Inflammatory macrophage (primary cell): ENCODE results near the gene JADE1.

Source experiments
- DNase-seq, 2 donors: peaks; one replicate each; pipeline ENCODE4 v3.0.0-alpha.2; 2020 to 2022

The JADE1 gene

DNA sequence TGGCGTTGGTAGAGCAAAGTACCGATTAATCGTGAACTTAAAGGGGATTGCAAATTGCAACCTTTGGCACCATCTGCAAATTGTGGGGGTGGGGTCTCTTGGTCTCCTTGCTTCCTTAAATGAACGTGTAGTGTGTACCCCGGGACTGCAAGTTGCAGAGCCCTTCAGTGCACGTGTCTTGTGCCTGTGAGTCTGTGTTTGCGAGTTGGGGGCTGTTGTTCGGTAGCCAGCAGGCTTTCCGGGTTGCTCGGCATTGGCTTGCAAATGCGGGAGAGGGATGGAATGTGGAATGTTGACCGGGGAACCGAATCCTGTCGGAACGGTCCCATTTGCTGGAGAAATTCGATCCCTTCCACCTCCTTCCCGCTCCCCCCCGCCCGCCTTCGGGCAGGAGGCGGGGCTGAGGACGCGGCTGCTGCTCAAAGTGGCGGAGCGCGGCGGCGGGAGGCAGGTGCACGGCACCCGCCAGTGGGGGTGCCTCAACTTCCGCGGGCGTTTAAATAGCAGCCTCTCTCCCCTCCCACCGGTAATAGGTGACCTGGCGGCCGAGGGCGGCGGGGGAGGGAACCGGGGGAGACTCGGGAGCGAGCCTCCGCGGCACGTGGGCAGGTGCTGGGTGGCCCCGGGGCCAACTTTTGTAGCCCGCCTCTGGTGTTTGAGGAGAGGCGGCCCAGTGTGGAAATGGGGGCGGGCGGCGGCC, 1.5 kb downstream of the JADE1 start:
- DNase-seq, result peak; percentile 36

DNA sequence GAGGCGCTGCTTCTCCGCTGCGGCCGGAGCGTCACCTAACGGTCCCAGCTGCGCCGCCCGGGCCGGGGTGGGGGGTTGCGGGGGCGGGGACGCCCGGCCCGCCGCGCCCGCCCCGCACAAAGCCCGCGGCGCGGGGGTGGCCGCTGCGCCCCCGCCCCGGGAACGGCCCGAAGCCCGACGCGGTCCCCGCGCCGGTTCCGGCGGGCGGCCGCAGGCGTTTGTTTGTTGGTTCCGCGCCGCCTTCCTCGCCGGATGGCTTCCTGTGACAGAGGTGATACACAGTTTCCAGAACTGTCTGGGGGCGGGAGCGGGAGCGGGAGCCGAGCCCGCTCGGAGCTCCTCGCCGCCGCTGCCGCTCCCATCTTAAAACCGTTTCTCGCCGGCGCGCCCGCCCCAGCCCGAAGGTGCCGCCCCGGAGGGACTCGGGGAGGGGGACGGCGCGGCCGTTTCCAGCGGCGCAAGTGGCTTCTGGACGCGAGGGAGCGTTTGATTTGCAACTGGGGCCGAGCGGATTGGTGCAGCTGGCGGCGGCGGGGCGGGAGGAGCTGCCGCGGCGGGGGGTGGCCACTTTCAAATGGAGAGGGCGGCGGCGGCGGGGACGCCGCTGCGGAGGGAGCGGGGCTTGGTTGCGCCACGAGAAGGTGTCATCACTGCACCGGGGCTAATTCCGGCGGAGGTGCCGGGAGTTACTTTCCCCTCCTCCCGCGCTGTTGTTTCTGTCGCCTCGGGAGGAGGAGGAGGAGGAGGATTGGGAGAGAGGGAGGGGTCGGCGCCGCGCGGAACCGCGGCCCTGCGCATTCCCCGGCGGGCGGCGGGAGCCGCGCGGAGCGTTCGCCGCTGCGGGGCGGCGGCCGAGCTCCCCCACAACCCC, 2.3 kb downstream of the JADE1 start:
- peak; percentile 85 to 86 for DNase-seq

DNA sequence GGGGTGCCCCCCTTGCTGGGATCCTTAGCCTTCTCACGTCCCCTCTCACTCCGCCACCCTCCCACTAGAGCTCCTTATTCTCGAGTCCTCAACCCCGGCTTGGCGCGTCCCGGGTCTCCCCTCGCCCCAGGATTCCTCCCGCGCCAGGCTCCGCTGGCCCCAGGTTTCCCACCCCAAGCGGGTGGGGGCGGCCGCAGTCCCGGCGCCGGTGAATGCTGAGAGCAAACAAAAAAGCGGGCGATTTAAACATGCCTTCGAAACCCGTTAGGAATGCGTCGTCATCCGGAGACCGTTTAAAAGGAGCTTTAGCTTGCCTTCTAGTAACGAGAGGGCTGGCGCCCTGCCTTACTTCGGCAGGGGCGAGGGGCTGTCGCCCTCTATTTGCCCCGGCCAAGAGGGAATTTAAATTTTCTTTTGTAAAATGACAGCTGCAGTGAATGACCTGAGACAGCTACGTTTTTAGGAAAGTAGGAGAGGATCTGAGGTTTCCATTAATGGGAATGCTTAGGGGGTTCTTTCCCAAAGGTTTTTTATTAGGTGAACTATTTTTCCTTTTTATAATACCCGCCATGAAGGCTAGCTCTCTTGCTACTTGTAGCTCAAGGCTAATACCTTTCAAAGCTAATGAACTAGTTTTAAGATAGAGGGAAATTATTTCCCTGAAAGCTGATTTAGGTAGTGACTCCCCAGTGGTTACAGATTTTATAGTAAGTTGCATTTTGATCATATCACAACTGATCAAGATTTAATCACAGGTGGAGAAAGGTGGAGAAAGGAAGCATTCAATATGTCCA, 3.1 kb downstream of the JADE1 start:
- DNase-seq, result peak; percentile 36 to 40

DNA sequence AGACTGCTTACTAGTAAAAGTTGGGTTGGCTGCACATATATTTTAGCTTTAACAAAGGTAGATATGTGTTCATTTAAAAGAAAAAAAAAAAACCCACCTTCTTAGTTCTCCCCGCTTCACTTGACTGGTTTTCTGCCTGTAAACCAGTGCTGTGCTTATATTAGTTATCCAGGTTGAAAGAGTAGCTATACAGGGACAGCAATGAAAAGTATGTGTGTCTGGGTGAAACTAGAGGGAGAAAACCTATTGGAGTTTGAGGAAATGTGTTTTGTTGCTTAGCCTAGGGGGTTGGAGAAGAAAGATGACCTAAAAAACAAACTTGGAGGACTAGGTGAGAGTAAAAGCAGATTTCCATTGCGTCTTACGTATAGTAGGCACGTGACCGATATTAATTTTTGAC, 4.5 kb downstream of the JADE1 start:
- DNase-seq, result no peak

DNA sequence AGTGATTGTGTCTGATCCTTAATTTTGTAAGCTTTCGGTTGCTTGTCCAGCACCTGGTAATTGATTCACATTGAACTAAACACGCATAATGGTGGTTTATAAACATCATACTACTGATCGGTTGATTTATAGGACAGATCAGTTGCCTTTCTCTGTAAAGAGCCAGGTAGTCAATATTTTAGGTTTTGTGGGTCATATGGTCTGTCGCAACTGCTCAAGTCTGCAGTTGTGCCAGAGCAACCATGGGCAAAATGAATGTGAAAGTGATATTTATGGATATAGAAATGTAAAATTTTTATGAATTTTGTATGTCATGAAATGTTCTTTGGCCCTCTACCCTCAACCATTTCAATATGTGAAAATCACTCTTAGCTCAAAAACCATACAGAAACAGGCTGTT, 8.9 kb downstream of the JADE1 start:
- no peak for DNase-seq

DNA sequence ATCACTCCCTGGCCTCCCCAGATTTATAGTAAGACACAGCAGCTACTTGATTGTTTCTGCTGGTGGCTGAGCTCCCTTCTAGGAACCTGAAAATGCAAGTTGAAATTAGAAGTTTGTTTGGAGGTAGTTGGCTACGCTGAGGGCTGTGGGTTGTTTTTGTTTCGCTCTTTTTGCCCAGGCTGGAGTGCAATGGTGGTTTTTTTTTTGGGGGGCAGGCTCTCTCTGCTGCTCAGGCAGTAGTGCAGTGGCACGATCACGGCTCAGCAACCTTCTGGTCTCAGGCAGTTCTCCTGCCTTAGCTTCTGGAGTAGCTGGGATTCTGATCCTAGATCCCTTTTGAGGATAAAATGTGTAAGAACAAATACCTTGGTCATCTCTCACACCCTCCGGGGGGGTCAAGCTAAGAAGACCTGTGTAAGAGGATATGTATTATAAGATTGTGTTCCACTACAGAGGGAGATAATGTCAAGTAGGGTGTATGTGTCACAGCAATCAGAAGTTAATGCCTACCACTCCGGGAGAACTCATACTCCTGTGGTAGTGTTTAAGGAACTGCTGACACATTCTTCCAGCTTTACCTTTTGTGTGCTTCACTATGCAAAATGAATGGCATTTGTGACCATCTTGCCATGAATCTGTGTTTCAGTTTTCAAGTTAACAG, 9.7 kb downstream of the JADE1 start:
- no peak for DNase-seq

DNA sequence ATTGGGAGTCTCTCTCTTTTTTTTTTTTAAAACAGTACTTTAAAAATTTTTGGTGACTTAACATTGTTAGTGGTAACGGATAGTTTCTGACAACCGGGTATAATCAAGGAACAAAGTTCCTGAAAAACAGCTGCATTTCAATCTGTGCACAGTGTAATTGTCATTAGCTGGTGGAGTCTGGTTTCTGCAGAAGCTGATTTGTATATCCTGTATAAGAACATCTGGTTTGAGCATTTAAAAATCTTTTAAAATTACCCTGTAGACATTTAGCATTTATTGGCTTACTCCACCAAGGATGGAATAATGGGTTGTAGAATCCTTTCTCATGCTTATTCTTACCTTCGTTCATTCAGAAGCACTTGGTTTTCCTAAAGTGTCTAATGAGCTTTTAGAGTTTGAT, 11.2 kb downstream of the JADE1 start:
- DNase-seq, result no peak

DNA sequence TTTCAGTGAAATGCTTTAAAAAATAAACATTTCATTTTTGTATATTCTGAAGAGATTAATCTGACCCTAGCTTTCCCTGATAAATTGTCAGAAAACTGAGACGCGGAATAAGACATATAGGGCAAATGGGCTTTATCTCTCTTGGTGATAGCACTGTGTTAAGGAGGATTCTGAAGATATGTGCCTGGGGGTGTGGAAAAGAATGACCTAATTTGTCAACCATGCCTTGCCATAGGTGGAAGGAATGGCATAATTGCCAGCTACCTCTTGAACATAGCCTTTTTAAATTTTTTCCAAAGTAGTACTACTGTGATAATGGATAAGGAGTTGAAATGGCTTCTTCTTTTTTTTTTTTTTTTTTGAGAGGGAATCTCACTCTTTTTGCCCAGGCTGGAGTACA, 11.7 kb downstream of the JADE1 start:
- no peak for DNase-seq

DNA sequence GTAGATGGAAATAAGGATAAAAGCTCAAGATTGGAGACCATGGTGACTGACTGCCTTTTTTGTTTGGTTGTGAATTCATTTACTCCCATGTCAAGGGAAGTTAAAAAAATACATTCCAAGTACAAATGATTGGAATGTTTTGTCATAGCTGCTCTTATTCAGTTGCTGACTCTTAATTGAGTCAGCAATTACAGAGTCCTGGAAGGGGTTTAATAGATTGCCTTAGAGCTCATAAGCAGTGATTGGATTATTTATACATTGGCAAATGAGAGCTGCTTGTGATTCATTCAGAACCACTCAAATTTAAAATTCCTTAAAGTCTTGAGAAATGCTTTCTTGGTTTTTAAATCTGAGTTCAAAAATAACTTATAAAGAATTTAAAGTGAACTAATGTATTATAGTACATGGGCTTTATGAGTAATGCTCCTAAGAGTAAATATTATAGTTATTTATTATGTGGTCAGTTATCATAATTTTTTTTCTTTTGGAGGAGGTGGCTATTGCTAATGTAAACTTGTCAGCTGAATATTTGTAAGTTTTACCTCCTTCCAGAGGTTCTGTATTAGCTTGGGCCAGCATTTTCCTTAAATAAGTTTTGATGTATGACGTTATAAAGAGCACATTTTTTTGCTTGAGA, 13.6 kb downstream of the JADE1 start:
- no peak for DNase-seq

DNA sequence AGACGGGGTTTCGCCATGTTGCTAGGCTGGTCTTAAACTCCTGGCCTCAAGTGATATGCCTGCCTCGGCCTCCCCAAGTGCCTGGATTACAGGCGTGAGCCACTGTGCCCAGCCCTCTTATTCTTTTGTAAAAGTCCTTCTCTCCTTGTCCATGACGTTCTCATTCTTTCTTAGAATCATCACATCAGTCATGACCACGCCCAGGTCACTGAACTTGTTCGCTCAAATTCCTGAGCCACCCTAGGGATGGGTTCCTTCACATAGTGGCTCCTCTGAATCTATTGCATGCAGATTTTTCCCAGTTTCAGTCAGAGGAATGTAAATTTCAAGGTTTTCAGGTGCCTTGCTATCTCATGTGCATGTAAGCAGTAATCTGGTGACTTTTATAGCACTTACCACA, 15.7 kb downstream of the JADE1 start:
- no peak for DNase-seq

DNA sequence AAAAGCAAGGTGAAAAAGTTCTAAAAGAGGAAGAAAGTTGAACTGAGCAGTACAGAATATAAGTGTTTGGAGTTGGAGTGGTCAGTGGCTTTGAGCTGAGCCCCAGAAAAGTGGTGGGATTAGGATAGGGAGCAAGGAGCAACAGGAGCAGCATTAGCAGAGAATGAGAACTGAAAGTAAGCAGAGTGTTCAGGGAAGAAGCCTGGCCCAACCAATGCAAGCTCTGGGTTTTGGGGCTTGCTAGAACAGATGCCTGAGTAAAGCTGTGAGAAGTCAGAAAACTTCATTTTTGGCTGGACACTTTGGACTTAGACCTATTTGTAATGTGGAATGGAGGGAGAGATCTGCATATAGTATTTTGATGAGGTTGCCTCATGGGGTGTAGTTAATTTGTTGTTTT, 17.8 kb downstream of the JADE1 start:
- DNase-seq, result no peak

DNA sequence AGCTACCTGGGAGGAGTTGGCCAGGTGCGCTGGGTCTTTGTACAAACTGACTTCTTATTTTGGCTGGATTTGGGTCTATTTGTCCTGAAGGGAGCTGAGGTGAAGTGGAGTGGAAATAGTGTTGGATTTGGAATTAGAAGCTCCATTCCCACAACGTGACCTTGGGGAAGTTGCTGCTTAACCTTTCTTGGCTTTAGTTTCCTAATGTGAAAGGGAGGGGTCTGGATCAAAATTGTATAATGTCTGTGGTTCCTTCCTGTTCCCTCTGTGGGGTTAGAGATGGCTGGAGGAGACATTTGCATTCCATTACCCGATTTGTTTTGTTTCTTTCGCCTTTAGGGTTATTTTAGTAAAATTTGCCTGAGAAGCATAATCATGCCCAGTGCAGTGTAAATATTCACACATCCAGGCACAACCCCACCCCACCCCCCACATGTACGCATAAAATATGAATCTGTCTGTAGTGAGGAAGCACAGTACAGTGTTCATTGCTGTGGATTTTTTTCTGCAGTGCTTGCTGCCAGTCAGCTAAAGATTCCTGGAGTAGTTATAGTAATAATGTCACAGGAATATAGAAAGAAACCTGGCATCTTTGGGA, 21.5 kb downstream of the JADE1 start:
- peak in 1 of 2 donors; percentile 10 for DNase-seq

DNA sequence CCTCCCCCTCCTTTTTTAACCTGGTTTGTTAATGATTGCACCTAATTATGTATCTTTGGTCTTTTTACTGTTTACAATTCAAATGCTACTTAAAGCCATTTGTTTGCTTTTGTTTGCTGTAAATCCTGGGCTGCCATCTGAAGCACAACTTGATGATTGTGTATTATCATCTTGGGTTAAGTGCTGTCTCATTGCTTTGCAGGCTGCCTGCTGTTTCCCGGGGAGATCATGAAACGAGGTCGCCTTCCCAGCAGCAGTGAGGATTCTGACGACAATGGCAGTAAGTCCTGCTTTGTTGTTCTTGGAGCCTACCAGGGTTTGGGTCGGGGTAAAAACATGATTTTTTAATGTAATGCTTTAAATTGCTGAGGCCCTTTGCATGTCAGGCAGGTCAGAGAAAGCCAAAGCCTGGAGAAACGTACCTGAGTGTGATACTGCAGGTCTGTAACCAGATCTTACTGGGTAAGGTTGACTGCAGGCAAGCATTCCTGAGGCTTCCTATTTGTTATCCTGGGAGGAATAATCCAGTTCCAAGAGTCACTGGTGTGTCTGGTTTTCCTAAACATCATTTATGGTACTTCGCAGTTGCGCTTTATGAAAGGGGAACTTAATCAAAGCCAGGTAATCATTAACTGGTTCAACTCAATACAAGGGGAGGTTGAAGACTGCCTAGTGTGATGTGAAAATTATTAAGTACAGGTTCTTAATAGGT, 22.2 kb downstream of the JADE1 start:
- no peak for DNase-seq

DNA sequence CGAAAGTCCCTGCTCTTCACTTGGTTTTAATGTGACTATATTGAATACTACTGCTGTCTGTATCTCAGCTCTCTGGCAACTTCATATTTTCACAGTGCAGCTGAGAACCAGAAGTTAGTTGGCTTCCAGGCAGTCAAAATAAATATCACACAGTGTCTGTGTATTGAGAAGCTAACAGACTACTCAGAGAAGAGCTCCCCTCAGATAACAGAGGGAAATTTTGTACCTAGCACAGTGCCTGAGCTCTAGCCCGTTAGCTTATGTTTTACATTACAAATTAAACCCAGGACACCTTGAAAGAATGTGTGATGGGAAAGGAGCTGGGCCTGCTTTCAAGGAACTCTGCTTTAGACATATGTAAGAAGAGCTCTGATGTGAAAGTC, 22.7 kb downstream of the JADE1 start:
- no peak for DNase-seq

DNA sequence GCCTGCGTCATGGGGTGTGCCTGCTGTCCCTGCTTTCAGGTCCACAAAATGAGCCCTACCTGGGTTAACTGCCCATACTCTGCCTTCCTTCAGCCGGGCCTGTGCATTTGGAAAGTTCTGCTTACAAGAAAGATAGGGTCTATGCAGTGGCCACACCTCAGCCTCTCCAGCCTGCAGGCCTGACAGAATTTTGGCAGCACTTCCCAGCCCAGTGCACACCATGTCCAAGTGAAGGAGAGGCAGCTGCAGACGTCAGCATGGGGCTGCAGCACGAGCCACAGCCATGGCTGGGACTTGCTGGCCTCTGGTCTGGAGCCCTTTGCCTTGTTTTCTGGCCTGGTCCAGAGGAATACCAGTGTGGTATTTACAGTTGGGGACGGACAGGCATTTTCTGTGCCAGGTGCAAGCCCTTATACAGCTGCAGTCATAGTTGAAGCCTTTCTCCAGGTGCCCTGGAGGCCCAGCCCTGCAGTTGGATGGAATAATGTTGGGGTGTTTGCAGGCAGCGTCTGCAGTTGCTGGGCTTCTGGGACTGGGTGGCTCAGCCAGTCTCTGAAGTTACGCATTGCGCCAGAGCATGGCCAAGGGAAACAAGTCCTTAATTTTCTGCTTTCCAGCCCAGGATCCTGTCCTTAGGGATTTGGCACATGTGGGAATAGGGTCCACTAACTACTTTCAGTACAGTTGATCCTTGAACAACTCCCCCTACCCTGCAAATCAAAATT, 26.2 kb downstream of the JADE1 start:
- no peak for DNase-seq

DNA sequence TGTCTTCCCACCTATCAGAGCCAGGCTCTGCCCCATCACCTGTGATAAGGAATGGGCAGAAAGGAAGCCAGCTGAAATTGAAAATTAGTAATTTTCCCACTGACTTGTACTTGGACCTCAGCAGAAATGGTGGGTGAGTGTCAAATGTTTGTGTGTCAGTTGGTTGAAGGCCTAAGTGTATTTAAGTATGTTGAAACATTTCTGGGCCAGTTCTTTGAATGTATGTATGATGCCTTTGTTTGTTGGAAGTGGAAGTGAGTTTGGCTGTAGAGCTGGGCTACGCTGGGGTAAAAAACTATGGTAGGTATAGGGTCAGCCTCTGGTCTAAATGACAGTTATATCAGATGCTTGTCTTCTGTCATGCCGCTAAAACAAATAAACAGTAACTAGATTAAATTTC, 27.7 kb downstream of the JADE1 start:
- no peak for DNase-seq

DNA sequence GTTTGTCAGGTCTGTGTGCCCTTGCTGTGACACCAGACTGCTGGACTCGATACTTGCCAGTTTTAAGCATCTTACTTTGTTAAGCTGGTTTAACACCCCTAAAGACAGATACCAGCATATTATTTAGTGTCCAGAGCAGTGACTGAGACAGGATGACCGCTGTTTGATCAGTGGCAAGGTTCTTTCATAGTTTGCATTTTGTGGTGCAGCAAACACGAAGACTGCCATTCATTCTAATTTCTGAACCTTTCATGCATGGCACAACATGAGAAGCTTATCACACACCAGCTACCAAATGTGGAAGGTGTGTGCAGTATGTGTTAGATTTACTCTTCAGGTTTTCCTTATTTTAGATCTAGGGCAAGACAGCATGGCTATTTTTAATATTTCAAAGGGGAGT, 28.2 kb downstream of the JADE1 start:
- DNase-seq, result no peak

DNA sequence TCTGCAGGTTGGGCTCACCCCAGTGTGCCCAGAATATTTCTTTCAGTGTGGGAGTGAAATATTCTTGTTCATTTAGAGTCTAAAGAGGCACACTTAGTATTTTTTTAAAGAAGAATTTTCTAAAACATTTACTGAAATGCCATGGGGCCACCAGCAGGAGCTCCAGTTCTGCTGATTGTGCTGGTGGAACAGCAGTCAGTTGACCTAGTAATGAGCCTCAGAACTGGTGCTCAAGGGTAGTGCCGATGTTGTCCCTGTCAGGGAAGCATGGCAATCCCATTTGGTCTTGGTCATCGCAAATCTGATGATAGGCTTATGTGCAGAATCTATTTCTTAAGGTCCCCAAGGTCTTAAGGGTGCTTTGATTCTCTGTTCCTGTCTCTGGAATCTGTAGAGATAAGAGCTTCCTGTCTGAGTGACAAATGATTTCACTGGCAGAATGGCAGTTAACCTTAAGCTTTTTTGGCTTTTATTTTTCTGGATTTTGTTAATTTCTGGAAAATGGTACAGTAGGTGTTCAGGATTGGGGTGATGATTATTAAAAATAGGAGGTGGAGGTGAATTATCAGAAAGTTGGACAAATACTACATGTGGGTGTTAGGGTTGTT, 31.3 kb downstream of the JADE1 start:
- DNase-seq, result no peak

DNA sequence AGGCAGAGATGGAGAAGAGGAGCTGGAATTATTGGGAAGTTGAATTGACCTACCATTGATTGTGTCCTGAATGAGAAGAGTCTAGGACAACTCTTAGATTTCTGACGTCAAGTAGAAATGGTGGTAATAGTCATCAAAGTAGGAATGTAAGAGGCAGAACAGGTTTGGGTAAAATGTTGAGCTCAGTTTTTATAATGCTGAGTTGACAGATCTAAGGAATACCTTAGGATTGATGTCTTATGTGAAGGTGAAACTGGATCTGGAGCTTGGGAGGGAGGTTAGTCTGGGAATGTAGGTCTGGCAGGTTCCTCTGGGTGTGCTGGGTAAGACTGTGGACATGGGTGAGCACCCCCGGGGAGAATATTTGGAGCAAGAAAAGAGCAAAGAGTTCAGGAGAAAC, 31.9 kb downstream of the JADE1 start:
- DNase-seq, result no peak

DNA sequence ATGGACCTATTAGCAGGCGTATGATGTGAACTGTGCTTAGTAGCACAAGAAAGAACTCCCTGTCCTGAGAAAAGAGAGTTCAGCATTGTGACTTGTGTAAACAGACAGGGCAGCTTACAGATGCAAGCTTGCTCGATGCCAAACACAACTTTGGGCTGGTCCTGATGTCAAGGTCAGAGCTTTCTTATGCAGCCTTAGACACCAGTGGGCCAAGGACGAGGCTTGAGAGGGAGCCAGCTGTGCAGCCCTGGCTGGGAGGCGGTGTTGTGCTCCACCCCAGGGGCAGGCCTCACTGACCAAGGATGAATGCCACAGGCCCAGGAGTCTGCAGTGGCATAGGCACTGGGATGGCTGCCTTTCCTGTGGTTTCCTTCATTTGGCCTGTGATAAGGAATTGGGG, 35.4 kb downstream of the JADE1 start:
- no peak for DNase-seq
